GM19025 (cell line): ENCODE data around the gene BCAP31.
A peak's percentile ranks its signal among the peaks of the same experiment; 100 is the strongest.
"Not testable (repeated sequence)": the region's sequence is repeated elsewhere in the genome, so short reads cannot be mapped to it uniquely, and the experiment has no call there.

Experiments
- ATAC-seq: cut with Tn5 transposase; IDR thresholded peaks from one replicate; pipeline ENCODE4 v1.9.1; 2021; ENCODE audit warnings: mild to moderate bottlenecking, low read depth, moderate library complexity; ENCODE audit not compliant: unreplicated experiment

Gene BCAP31

DNA sequence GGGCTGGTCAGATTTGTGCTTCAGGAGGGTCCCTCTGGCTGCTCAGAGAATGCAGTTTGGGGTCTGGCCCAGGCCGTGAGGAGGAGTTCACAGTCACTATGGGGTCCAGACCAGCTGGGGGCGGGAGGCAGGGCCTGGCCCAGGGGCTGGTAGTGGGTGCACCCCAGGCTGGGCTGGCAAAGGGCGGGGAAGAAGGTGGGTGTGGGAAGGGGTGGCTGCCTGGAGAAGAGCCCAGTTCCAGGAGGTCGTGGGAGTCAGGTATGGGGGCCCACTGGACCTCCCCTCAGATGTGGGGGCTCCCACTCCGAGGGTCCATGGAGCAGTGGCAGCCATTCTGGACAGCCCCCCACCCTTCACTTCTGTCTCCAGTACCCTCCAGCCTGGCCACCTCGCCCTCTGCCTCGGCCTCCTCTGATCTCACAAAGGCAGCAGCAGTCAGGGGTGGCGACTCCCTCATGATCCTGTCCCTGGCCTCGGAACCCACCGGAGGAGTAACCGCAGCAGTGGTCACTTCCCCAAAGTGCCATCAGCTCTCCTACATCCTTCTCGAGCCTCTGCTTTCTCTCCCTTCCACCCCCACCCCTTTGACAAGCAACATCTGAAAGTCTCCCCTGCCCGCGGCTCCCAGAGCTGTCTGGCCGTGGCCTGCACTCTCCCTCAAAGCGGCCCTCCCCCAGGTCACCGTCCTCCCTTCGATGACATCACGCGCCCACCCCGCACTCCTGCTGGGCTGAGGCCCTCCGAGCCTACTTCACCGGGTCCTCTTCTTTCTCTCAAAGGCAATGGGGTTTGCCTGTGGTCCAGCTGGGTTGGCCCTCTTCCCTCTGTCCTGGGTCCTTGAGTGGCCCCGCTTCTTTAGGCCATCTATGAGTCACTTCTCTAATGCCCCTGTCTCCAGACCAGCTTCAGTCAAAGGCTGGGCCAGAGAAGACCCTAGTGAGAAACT is 38.2 kb downstream of the BCAP31 start:
- ATAC-seq: no peak

DNA sequence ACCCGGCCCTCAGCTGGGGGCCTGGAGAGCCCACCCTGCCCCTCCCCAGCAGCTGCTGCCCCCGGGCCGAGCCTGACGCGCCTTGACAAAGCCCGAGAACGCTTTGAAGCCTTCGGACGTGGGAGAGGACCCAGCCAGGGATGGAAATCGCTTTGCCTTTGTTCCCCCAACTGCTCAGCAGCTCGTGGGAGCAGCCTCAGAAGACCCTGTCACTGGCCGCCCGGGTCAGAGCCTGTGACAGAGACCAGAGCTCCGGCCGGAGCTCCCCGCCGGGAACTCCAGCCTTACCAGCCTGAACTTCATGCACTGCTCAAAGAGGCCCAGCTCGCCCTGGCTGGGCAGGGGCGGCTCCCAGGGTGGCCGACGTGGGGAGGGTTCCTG is 39.0 kb downstream of the BCAP31 start:
- ATAC-seq: no peak

DNA sequence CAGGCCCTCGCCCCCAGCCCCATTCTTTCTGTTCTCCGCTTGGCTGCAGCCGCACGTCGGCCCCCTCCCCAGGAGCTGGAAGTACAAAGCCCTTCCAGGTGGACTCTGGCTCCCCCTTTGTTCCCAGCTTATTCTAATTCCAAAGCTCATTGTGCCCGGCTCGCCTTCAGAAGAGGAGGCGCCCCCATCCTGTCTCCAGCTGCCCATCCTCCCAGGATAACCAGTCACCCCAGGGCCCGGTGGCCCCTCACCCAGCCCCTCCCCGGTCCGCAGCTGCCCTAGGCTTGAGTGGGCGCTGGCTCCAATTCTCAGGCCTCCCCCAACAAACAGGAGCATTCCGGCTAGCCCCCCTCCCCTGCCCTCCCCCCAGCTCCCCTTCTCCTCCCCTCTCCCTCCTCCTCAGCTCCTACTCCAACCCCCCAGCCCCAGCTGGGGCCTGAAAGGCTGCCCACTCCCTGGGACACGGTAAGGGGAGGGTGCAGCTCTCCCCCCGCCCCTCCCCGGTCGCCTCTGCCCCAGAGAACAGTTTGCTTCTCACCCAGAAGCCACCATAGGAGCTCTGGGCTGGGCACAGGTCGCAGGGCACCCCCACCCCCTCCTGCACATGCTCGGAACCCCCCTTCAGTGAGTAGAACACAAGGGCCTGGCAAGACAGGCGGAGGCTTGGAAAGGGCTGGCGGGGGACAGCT is 39.6 kb downstream of the BCAP31 start:
- no peak for ATAC-seq

DNA sequence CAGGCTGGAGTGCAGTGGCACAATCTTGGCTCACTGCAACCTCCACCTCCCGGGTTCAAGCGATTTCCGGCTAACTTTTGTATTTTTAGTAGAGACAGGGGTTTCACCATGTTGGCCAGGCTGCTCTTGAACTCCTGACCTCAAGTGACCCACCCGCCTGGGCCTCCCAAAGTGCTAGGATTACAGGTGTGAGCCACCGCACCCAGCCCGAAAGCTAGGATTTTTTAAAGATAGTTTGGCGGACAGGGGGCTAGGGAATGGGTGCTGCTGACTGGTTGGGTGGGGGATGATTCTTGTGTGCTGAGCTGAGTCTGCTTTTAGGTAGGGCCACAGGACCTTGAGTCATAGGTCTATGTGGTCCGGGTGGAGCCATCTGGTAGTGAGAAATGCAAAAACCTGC is 40.7 kb downstream of the BCAP31 start:
- not testable (repeated sequence) for ATAC-seq

DNA sequence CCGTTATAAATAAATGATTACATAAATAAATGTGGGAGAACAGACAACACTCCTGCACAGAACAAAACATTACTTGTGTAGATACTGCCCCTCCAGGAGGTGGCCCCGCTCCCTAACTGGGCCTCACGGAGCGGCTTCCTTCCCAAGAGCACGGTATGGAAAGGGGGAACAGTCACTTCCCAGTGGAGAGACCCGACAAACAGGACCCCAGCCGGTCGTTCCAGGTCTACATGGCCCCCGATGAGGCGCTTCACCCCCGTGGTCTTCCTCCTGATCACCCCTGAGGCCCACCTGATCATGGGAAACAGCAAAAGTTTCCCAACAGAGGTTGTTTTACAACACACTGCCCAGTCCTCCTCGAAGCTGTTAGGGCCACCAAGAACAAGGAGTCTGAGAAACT is 43.0 kb downstream of the BCAP31 start:
- ATAC-seq: no peak

DNA sequence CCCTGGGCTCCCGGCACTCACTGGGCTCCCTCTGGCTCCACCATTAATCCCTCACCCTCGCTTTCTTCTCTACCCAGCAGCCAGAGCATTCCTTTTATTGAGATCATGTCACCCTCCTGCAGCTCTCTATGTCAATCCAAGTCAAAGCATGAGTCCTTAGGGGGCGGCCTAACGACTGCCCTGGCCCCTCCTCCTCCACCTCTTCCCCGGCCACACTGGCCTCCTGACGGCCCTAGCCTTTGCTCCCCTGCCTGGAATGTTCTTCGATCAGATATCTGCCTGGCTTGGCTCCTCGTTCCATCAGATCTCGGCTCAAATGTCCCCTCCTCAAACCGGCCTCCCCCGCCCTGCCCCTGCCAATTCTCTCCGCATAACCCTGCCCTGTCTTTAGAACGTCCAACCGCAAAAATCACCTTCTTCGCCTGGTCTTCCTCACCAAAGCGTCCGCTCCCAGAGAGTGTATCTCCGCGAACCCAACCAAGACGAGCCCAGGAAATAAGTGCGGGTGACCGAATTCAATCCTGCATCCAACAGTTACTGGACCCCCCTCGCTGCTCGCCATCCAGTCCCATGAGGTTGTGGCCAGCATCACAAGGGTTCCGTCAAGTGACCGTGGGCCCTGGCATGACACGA is 49.9 kb downstream of the BCAP31 start:
- ATAC-seq: no peak

DNA sequence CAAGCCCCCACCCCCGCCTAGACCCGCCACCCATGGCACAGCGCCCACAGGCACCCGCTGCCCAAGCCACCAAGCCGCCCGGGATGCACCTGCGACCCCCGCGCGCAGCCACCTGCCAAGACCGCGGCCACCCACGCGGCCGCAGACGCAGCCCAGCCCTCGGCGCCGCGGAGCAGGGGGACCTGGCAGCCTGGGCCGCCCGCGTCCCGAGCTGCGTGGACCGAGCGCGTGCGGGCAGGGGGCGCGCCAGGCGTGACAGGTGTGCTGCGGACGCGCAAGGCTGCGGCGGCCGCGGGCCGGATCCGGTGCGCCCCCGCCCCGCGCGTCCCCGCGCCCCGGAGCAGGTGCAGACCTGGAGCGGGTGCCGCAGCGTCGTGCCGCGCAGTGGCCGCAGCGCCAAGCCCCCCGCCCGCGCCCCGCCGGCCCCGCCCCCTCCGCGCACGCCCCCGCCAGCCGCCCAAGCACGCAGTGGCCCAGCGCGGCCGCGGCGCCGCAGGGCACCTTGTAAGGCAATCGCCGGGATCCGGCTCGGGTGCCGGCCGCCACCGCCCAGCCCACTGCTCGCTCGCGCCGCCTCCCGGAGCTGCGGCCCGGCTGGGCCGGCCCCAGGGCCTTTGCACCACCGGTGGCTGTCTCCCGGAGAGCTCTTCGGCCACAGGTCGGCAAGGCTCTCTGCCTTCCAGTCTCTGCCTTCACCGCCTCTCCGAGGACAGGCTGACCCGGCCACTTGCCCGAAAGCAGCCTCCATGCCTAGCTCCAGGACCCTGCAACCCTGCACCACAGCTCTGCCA is 50.6 kb downstream of the BCAP31 start, which contains the start of gene PNCK:
TSS of gene PNCK (minus strand) at position 386 of the 791 bp plus-strand sequence. CDS start 737 bp downstream, outside the sequence.
- no peak for ATAC-seq

DNA sequence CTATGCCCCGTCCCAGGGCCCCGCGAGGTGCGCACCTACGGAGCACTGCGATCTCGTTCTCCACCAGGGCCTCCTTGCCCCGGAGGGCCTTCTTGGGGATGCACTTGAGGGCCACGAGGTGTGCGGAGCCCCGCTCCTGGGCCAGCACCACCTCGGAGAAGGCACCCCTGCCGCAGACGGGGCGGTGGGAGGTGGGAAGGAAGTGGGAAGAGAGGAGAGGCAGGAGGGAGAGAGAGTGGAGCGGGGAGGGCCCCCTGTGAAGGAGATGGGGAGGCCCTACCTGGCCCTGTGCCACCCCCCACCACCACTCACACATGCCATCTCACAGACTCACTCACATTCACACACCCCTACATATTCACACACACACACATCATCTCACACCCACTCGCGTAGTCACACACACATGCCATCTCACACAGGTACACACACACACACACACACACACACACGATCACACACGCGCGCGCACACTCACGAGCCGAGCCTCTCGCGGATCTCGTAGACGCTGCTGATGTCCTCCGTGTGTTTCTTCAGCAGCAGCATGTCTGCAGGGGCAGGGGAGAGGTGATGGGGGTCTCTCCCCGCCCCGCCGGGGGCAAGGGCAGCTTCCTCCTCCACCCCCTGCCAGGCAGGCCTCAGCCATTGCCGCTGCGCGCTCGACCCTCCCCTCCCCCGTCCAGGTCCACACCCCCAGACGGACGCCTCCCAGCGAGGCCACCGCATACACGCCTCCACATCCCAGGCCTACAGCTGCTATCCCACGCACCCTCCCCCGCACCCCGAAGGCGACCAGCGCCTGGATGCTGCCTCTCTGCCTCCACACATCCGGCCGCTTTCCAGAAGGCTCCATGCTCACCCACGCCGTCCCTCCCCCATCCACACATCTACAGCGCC is 51.4 kb downstream of the BCAP31 start:
- no peak for ATAC-seq

DNA sequence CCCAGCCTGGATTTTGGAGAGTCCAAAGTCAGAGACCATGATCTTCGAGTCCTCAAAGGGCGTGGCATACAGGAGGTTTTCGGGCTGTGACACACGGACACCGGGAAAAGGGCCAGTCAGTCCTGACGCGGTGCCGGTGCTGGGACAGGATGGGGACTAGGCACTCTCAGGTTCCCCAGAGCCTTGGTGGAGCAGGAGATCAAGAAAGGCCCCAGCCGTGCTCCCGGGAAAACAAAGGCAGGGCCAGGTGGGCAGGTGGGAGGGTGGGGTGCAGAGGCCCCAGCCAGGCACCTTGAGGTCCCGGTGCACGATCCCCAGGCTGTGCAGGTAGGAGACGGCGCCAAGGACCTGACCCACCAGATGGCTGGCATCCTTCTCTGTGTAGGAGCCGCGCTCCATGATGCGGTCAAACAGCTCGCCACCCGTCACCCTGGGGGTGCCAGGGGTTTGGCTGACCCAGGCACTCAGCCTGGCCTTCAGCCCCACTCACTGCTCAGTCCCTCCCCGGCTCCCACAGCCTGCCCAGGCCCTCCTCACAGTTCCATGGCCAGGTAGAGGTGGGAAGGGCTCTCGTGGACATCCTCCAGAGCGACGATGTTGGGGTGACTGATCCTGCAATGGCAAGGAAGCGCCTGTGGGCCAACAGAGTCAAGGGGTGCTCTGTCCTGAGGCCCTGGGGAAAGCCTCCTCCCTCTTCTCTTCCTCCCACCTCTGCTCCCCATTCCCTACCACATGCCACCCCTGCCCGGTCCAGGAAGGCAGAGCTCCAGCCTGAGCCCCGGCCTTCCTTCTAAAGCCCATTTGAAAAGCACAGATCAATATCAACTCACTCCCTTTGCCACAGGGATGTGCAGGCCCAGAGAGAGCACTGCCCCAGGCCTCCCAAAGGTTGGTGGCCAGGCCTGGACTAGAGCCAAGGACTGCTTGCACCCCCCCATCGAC is 52.3 kb downstream of the BCAP31 start:
- no peak for ATAC-seq

- ATAC-seq: no peak
These were observed 53.2 kb downstream of the BCAP31 start for GRCh38 chrX:153670748-153671588.

DNA sequence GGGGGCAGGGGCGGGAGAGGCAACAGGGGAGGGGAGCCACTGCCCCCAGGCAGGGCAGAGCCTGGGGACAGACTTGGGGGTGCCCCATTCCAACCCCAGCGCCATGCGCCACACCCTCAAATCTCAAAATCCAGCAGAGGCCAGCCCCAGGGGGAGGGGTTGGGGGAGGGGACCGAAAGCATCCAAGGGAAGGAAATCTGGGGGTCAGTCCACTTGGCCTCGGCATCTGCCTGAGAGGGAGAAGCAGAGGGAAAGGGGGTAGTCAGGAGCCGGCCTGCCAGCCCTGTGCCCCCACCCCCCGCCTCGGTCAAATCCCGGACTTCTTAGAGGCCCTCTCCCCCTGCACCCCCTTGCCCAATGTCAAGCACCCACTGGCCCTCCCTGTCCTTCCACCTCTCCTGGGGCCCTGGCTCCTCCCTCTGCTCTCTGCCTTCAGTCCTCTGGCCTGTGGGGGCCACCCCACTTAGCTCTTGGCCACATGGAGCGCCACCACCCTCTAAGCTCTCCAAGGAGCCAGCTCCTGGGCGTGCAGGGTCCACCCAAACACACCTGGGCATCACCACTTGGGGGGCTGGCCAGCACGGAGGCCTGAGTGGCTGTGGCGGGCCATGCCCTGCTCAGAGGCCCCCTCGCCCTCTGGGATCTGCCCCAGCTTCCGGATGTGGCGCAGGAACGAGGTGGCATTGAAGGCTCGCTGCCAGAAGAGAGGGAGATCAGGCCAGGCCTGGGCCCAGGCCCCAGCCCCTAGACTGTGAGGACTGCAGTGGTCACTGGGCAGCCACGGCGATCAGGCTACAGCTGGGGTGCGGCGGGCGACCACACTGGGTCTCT is 54.1 kb downstream of the BCAP31 start:
- no peak for ATAC-seq

- ATAC-seq: no peak
These were observed 54.9 kb downstream of the BCAP31 start for GRCh38 chrX:153669174-153669890.

DNA sequence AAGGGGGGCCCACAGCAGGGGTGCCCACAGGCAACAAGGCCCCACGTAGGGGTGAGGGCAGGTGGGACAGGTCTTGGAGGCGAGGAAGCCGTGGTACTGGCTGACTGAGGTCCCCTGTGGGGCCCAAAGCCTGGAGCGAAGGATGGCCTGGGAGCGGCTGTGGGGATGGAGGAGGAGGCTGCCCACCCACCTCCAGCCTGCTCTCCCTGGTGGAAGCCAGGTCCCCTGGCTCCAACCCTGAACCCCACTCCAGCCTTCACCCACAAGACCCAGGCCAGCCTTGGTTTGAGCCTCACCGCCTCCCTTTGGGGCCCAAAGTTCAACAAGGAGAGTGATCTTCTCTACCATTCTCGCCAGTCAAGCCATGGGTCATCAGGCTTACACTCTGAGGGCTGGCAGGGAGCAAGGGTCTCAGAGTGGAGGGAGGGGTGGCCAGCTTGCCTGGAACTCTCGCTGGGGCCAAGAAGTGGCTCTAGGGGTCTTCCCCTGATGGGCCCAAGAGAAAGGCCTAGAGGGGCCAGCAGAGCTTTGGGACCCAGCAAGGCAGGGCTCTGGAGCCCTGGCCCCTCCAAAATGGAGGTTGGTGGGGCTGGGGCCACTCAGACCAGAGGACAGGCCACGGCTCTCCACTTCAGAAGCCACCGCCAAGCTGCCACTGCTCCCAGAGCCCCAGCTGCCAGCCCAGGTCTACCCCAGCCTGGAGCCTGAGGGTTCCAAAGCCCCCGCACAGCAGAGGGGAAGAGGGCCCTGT is 55.6 kb downstream of the BCAP31 start:
- ATAC-seq: no peak

DNA sequence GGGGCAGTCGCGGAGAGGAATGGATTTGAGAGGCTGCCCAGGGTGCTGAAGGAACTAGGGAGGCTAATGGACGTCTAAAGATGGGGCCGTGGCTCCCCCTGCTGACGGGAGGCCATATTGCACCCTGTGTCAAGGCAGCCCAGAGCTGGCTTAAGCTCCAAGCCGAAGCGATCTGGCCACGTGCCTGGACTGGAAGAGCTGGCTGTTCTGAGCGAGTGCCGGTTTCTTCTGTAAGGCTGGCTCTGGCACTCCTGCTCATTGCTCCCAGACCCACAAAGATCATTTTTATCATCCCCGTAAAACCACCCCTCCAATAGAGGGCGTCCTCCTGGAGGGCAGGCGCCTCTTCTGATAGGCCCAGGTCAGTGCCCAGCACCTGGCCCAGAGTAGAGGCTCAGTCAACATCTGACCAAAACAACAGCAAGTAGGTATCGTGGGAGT is 56.2 kb downstream of the BCAP31 start:
- ATAC-seq: peak; percentile 55

GRCh38 chrX:153667281-153667955 is 56.8 kb downstream of the BCAP31 start:
- no peak for ATAC-seq
